Uterus (tissue), 4 donors: ENCODE measurements around the gene PCDH9. TPM values are rescaled to one million over a fixed set of nuclear protein-coding genes. Genes with fewer than 3 reads are reported as not detected.
"Not testable (repeated sequence)": the region's sequence is repeated elsewhere in the genome, so short reads cannot be mapped to it uniquely, and the experiment has no call there.

Source experiments
- DNase-seq, 2 donors: peaks; one replicate each; pipeline ENCODE4 v3.0.0-alpha.2; 2019 to 2020
- H3K27ac ChIP-seq, 2 donors: fragments of 200-600 bp; sonication (generic); 1 replicate in 1 of 2; 2 replicates in 1 of 2; pipeline ENCODE4 v1.5.1; 2016 to 2018
- H3K27me3 ChIP-seq, 2 donors: fragments of 200-600 bp; sonication (generic); one replicate each; pipeline ENCODE4 v1.5.1; 2018 to 2019; ENCODE audit warnings: control low read depth in 1 of 2
- H3K36me3 ChIP-seq, 2 donors: fragments of 200-600 bp; sonication (generic); one replicate each; pipeline ENCODE4 v1.5.1; 2019; ENCODE audit warnings: control low read depth in 1 of 2
- H3K4me1 ChIP-seq, 2 donors: fragments of 200-600 bp; sonication (generic); one replicate each; pipeline ENCODE4 v1.5.1; 2018 to 2019; ENCODE audit warnings: control low read depth in 1 of 2
- H3K4me3 ChIP-seq, 2 donors: fragments of 200-600 bp; sonication (generic); 1 replicate in 1 of 2; 2 replicates in 1 of 2; pipeline ENCODE4 v1.5.1; 2018 to 2019; ENCODE audit warnings: mild to moderate bottlenecking in 1 of 2
- H3K9me3 ChIP-seq, 2 donors: fragments of 200-600 bp; sonication (generic); one replicate each; pipeline ENCODE4 v1.5.1; 2019; ENCODE audit warnings: control low read depth in 1 of 2
- POLR2A ChIP-seq, 2 donors: fragments of 450-650 bp; IDR thresholded peaks; one replicate each; pipeline ENCODE4 v1.6.1; 2016; ENCODE audit warnings: antibody characterized with exemption in 2 of 2, mild to moderate bottlenecking in 1 of 2, moderate library complexity in 1 of 2
- intact Hi-C: fragments of 100-400 bp; cut with DNase I; formaldehyde crosslinking; loops from one replicate; pipeline ENCODE4 v1.15.1; 2023; ENCODE audit warnings: low total_unique reads
- total RNA-seq, 4 donors: library from RNA; depleted of rRNA in 3 of 4; stranded (reverse); fragments of >200 nt in 3 of 4; gene quantifications; one replicate each; pipeline versions ENCODE4 v1.1.0 to v1.2.4, GENCODE V29; 2014 to 2023
- TF ChIP-seq, protein P1 (sequence below), 4 experiments: fragments of 200-600 bp in 2 of 4; fragments of 450-650 bp in 2 of 4; sonication (generic) in 2 of 4; IDR thresholded peaks; one replicate each; pipeline ENCODE4 v1.5.1; 2016 to 2019; ENCODE audit warnings: antibody characterized with exemption in 4 of 4, mild to moderate bottlenecking in 2 of 4, moderate library complexity in 1 of 4
- donor health status: DM: yes; HTN: yes; CAD: no.

PCDH9 gene
- total RNA-seq, 4 donors from 2014 or later: 0.51 to 45.7 (median 2.1) TPM

- intact Hi-C loops: no loop called here
Observed at GRCh38 chr13:67100730-67101129, 129.4 kb downstream of the PCDH9 start.

DNA sequence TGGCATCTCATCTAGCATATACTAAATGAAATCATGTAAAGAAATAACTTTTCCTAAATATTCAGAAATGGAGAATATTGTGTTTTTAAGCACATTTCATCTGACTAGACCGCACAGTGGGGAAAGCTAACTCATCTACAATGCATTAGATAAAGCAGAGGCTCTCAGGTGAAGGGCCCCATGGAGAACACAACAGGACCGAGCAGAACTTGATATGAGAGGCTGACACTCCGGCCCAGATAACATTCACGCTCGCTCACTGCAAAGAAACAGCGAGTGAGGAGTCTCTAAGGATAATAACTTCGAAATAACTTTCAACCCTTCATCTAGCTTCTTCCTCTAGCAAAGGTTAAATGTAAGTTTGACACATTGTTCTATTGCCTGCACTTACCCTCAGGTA lies 130.6 kb downstream of the PCDH9 start:
- H3K27me3 ChIP-seq: no peaks in the 10 kb centered on the region
- H3K4me1 ChIP-seq: no peaks in the 10 kb centered on the region
- no peaks in the 10 kb centered on the region for H3K9me3 ChIP-seq
- H3K27ac ChIP-seq: no peak overlapping the region
- no peak for DNase-seq
- H3K4me3 ChIP-seq: no peak overlapping the region
- intact Hi-C loops: no loop called here
- TF ChIP-seq POLR2A (IDR thresholded peaks at IDR 0.05): no peak
- TF ChIP-seq, protein P1, sequence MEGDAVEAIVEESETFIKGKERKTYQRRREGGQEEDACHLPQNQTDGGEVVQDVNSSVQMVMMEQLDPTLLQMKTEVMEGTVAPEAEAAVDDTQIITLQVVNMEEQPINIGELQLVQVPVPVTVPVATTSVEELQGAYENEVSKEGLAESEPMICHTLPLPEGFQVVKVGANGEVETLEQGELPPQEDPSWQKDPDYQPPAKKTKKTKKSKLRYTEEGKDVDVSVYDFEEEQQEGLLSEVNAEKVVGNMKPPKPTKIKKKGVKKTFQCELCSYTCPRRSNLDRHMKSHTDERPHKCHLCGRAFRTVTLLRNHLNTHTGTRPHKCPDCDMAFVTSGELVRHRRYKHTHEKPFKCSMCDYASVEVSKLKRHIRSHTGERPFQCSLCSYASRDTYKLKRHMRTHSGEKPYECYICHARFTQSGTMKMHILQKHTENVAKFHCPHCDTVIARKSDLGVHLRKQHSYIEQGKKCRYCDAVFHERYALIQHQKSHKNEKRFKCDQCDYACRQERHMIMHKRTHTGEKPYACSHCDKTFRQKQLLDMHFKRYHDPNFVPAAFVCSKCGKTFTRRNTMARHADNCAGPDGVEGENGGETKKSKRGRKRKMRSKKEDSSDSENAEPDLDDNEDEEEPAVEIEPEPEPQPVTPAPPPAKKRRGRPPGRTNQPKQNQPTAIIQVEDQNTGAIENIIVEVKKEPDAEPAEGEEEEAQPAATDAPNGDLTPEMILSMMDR (IDR thresholded peaks at IDR 0.05): no peak
- no peaks in the 10 kb centered on the region for H3K36me3 ChIP-seq

More at GRCh38 chr13:67100730-67101129, 129.4 kb downstream of the PCDH9 start:
- Histone ChIP-seq H3K27me3 (no peaks in the 10 kb centered on the region), H3K9me3 (no peaks in the 10 kb centered on the region), H3K36me3 (no peaks in the 10 kb centered on the region), H3K4me3 (no peak overlapping the region), H3K27ac (no peak overlapping the region), H3K4me1 (no peaks in the 10 kb centered on the region)
- TF ChIP-seq, protein P1 (IDR thresholded peaks at IDR 0.05): no peak
- TF ChIP-seq POLR2A (IDR thresholded peaks at IDR 0.05): no peak
- no peak for DNase-seq

- Histone ChIP-seq H3K4me3 (no peak overlapping the region), H3K27me3 (no peaks in the 10 kb centered on the region), H3K36me3 (no peaks in the 10 kb centered on the region), H3K9me3 (no peaks in the 10 kb centered on the region), H3K4me1 (no peaks in the 10 kb centered on the region), H3K27ac (no peak overlapping the region)
- TF ChIP-seq, protein P1 (IDR thresholded peaks at IDR 0.05): no peak
- TF ChIP-seq POLR2A (IDR thresholded peaks at IDR 0.05): no peak
- DNase-seq: no peak
- intact Hi-C loops: no loop called here
Observed at GRCh38 chr13:67097892-67098452, 132.2 kb downstream of the PCDH9 start.

DNA sequence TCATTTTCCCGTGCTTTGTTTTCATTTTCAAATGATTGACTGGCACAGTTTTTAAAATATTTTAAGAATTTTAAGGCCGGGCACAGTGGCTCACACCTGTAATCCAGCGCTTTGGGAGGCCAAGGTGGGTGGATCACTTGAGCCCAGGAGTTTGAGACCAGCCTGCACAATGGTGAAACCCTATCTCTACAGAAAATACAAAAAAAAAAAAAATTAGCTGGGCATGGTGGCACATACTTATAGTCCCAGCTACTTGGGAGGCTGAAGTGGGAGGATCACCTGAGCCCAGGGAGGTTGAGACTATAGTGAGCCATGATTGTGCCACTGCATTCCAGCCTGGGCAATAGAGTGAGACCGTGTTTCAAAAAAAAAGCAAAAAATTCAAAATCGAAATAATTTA lies 133.2 kb downstream of the PCDH9 start:
- not testable (repeated sequence) for H3K9me3 ChIP-seq

DNA sequence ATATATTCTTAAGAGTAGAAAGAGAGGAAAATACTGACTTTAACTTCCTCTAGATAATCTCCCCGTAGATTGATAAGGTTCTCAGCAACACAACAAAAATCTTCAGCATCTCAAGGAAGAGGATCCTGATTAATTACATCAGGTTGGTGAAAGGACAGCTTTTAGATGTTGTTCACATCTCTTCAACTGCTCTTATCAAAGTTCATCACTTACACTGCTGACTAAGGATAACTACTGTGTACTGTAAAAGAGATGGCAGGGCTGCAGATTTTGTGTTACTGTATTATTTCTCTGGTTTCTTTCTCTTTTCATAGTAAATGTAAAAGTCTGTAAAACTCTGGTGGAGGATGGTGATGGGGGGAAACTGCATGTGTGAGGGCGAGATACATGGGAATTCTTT lies 133.7 kb downstream of the PCDH9 start:
- no peaks in the 10 kb centered on the region for H3K9me3 ChIP-seq
- no peaks in the 10 kb centered on the region for H3K4me1 ChIP-seq
- no peaks in the 10 kb centered on the region for H3K27me3 ChIP-seq
- H3K27ac ChIP-seq: no peak overlapping the region
- no peaks in the 10 kb centered on the region for H3K36me3 ChIP-seq
- DNase-seq: no peak
- TF ChIP-seq POLR2A (IDR thresholded peaks at IDR 0.05): no peak
- TF ChIP-seq, protein P1 (IDR thresholded peaks at IDR 0.05): no peak
- H3K4me3 ChIP-seq: no peak overlapping the region
- intact Hi-C loops: no loop called here

More for the DNA sequence above, 133.2 kb downstream of the PCDH9 start:
- intact Hi-C loops, H3K36me3 ChIP-seq, DNase-seq, H3K4me3 ChIP-seq, H3K27ac ChIP-seq, H3K4me1 ChIP-seq, H3K27me3 ChIP-seq: not testable (repeated sequence)

DNA sequence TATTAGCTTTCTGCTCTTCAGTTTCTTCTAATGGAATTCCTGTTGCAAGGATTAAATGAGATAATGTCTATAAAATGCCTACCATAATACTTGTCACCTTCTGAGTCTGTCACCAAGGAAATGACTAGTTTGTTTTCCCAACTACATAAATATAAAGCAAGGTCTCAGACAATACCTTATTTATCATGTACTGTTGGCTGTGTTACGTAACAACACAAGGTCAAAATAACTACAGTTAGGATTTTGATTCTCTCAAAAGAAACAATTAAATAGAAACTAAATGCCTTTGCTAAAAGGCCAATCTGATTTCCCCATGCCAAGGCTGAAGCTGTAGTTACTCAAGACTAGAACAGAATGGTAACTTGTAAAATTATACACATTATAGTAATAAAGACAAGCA lies 134.5 kb downstream of the PCDH9 start:
- Histone ChIP-seq H3K9me3 (no peaks in the 10 kb centered on the region), H3K27me3 (no peaks in the 10 kb centered on the region), H3K4me1 (no peaks in the 10 kb centered on the region), H3K36me3 (no peaks in the 10 kb centered on the region), H3K27ac (no peak overlapping the region), H3K4me3 (no peak overlapping the region)
- intact Hi-C loops: no loop called here
- TF ChIP-seq POLR2A (IDR thresholded peaks at IDR 0.05): no peak
- TF ChIP-seq, protein P1 (IDR thresholded peaks at IDR 0.05): no peak
- no peak for DNase-seq
